ENCODE data around the gene TLNRD1.

TLNRD1 gene

DNA sequence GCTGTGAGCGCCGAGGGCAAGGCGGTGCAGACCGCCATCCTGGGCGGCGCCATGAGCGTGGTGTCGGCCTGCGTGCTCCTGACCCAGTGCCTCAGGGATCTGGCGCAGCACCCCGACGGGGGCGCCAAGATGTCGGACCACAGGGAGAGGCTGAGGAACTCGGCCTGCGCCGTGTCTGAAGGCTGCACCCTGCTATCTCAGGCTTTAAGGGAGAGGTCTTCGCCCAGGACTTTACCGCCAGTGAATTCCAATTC, 2.3 kb downstream of the TLNRD1 start:
- no peak overlapping the region for H3K27ac ChIP-seq
- TF ChIP-seq, protein P1, sequence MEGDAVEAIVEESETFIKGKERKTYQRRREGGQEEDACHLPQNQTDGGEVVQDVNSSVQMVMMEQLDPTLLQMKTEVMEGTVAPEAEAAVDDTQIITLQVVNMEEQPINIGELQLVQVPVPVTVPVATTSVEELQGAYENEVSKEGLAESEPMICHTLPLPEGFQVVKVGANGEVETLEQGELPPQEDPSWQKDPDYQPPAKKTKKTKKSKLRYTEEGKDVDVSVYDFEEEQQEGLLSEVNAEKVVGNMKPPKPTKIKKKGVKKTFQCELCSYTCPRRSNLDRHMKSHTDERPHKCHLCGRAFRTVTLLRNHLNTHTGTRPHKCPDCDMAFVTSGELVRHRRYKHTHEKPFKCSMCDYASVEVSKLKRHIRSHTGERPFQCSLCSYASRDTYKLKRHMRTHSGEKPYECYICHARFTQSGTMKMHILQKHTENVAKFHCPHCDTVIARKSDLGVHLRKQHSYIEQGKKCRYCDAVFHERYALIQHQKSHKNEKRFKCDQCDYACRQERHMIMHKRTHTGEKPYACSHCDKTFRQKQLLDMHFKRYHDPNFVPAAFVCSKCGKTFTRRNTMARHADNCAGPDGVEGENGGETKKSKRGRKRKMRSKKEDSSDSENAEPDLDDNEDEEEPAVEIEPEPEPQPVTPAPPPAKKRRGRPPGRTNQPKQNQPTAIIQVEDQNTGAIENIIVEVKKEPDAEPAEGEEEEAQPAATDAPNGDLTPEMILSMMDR (conservative IDR thresholded peaks at IDR 0.05): no peak

DNA sequence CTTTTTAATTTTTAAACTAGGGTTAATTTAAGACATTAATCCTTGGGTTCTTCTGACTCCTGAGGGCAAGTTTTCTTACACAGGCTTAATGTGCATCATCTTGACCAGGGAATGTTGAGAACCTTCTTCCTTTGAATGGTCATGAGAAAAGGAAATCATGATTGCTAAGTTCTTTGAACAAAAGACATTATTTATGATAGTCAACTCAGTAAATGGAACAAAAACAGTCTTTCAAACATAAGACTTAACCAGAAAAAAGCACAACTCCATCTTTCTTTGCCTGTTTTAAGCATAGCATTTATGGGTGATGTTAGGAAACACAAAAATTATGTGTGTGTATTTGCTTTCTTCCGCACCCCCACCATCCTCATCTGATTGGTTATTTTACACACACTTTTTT, 5.4 kb downstream of the TLNRD1 start:
- TF ChIP-seq, protein P1 (conservative IDR thresholded peaks at IDR 0.05): no peak

DNA sequence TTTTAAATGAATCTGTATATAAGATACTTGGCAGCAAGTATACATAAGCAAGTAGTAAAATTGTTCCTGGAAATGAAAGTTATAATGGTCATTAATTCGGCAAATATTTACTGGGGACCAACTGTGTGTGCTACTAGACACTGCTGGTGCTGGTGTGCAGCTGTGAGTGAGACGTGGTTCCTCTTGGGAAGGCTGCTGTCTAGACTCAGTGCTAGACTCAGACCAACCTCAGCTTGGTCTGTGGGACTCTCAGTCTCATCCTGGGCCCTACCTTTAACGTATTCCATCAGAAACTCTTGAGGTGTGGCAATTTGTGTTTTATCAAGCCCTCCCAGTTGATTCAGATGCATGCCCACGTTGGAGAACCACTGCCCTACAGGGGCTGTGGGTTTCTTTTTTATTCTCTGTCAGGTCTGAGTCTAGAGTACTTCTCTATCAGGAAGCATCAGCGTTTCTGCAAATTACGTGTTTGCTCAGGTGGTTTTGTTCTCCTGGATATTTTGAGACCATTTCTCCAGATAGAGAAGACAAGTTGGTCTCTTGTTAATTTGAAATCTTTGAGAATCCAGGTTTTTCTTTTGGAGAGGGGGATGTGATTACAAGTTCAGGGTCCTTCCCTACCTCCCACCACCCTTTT, 6.8 kb downstream of the TLNRD1 start:
- TF ChIP-seq, protein P1 (conservative IDR thresholded peaks at IDR 0.05): no peak
- H3K27ac ChIP-seq: peak overlapping the region; percentile 42

More for the DNA sequence above, 5.4 kb downstream of the TLNRD1 start:
- H3K27ac ChIP-seq: peak overlapping the region; percentile 42

DNA sequence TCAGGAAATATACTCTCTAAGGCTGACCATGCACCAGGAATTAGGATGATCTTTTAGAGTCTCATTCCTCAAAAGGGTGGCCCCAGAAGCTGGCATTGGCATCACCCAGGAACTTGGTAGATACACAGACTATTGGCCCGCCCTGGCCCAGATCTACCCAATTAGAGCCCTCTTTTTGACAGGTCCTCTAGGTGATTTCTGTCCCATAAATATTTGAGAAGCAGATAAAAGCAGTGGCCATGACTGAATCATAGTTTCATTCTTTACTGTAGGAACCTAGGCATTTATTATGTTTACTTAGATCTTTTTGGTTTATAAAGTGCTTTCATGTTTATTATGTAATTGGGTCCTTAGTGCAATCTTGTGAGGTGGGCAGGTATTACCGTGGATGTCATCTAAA, 7.6 kb downstream of the TLNRD1 start:
- peak overlapping the region; percentile 42 for H3K27ac ChIP-seq
- TF ChIP-seq, protein P1 (conservative IDR thresholded peaks at IDR 0.05): no peak

DNA sequence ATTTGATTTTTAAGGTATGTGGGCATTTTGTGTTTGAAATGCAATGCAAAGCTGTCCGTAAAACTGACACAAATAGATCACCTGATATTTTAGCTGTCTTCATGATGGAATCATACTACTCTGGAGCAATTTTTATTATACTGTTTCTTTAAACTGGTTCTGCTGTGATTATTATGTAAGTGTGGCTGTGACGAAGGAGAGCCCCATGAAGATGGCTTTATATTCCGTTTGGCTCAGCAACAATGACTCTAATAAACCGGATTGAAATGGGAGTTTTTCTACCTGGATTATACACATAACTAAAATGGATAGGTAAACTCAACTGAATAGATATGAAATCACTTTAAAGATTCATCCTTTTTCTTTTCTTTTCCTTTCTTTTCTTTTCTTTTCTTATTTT, 9.4 kb downstream of the TLNRD1 start:
- no peak overlapping the region for H3K27ac ChIP-seq
- TF ChIP-seq, protein P1 (conservative IDR thresholded peaks at IDR 0.05): no peak

DNA sequence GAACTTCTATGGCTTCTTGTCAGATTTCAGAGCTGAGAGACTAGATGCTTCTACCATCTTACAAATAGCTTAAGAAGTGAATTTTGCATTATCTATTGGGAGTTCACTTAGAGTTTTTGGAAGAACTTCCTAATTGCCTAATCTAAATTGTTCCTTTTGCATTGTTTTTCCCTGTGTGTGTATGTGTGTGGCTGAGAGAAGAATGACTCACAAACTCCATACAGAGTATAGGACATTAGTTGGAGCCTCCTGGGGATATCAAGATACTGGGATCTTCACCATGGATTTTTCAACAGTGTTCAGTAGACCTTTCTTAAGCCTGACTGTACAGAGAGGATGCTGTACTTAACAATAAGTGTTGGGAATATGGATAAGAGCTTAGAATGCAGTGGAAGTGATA, 10.9 kb downstream of the TLNRD1 start:
- TF ChIP-seq, protein P1 (conservative IDR thresholded peaks at IDR 0.05): no peak
- H3K27ac ChIP-seq: no peak overlapping the region

DNA sequence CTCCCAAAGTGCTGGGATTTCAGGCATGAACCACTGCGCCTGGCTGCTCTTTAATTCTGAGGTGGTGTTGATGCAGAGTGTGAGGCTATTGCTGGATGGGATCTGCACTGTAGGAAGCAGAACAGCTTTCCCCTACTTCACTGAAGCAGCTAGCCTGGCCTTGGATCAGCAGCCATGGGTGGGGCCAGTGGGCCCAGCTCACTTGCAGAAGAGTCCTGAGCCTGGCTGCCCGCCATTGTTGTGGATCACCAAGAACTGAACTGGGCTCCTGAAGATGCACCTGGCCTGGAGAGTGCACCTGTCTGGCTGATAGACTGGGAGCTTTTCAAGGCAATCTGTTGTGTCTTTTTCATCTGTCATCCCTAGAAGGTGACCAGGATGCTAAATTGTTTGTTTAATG, 11.9 kb downstream of the TLNRD1 start:
- no peak overlapping the region for H3K27ac ChIP-seq

More for the DNA sequence above, 11.9 kb downstream of the TLNRD1 start:
- TF ChIP-seq, protein P1 (conservative IDR thresholded peaks at IDR 0.05): no peak
